Measurements from ENCODE around the gene NF1.

The NF1 gene

DNA sequence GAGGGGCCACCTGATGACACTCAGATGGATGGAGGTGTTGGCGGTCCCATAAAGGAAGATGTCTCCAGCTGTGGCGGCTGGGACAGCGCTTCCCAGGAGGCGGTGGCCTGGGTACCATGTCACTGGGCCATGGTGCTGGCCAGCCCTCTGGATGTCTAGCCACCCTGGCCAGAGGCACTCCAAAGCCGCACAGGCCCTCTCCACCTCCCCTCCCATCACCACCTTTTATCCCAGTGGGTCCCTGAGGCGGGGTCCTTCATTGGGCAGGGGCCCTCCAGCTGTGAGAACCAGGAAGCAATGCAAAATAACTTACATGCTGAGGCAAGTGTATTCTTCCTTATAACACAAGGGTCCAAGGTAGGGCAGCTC lies 319.8 kb downstream of the NF1 start:
- DNase-seq: no peak

DNA sequence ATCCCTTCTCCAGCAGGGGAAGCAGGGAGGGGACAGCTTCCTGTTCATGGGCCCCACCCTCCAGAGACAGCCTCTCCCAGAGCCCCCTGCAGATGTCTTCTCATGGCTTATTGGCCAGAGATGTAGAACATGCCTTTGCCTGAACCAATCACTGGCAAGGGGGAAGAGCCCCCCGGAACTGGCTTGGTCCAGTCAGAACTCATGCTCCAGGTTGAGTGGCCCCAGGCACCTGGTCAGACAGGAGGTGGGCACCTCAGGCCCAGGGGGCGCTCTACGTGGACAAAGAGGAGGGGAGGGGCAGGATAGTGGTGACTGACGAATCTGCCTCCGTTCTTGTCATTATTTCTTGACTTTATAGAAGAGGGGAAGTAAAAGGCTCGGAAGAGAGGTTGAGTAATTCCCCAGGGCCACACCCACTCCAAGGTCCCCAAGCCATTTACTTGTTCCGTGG lies 320.3 kb downstream of the NF1 start:
- no peak for DNase-seq

DNA sequence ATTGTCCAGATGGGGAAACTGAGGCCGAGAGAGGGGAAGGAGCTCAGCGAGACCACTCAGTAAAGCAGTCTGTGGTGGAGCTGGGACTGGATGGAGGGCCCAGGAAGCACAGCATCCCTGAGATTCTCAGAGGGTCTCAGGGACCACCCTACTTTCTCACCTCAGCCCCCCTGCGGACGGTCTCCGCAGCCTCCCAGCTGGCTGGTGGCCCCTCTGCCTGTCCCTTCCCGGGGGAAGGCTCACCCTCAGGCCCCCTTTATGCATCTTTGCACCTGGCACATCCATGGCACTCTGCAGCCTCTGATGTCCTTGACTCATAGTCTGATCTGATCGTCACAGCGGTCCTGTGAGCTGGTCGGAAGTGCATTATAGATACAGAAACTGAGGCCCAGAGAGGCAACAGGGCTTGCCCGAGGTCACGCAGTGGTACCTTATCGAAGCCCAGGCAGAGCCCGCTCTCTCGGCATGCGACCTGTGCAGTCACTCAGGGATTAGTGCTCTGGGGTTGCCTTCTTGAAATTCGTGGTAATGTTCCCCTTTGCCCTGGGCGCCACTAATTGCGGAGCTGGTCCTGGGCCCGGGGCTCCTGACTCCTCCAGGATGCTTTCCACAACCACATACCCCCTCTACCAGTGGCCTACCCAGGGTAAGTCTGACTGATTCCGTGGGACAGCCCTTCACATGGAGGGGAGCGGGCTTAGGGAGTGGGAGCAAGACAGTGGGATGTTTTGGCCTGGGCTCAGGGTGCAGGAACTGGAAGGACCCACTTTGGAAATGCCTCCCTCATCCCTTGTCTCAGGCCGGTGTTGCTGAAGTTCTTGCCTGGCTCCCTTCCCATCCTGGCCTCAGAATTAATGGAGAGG lies 321.1 kb downstream of the NF1 start:
- DNase-seq: no peak

- DNase-seq: no peak
Observed at GRCh38 chr17:31416503-31416923, 321.7 kb downstream of the NF1 start.

- no peak for DNase-seq
Observed at GRCh38 chr17:31417051-31417792, 322.4 kb downstream of the NF1 start.

DNA sequence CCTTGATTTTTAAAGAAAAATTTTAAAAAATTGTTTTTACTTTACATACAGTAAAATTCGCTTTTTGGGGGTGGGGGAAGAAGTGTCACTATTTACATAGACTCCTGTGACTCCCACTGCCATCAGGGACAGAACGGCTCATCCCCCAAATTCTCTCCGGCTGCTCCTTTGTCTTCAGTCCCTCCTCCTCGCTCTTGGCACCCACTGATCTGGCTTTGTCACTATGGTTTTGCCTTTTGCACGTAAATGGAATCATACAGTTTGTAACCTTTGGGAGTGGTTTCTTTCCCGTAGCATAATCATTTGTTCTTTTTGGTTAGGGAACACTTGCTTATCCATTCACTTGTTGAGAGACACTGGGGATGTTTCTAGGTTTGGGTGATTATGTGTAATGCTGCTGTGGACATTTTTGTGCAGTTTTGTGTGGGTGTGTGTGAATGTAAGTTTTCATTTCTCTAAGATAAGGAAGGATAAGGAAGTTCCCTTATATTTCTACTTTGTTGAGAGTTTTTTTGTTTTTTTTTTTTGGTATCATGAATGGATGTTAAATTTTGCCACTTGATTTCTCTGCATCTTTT lies 324.1 kb downstream of the NF1 start:
- no peak for DNase-seq

GRCh38 chr17:31422443-31422842 lies 327.7 kb downstream of the NF1 start:
- DNase-seq: no peak

- DNase-seq: no peak
Observed at GRCh38 chr17:31424944-31425281, 330.1 kb downstream of the NF1 start.

DNA sequence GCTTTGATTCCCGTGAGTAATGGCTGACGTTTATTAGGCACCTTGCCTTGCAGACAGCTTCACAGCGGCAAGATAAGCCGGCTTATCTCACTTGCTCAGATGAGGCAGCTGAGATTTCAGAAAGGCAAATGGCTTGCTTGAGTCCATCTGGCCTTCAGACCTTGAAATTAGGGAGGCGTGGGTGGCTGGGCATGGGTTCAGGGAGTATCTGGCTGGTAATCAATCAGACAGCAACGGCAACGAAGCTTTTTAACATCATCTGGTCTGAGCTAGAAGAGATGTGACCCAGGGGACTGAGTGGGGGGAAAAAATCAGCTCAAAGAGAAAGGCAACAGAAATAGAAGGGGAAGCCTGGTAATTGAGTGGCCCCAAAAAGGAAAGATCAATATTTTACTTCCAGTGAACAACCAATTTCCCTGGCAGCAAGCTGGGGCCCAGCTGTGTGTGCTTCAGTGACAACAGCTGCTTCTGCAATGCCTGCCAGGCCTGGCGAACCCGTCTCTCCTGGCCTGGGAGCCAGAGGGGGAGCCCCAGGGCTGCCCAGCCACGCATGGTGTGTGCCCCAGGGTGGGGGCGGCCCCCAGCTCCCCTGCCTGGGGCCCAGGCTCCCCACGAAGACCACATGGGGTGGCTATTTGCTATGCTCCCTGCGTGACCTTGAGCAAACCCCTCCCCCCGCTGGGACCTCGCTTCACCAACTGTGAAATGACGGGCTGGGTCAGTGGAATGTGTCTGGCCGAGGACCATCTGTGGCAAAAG lies 330.7 kb downstream of the NF1 start:
- no peak for DNase-seq
